ENCODE measurements around the gene BTF3.
"Not testable (repeated sequence)": the region's sequence is repeated elsewhere in the genome, so short reads cannot be mapped to it uniquely, and the experiment has no call there.

Gene BTF3

GRCh38 chr5:73498057-73498992 lies at the start of gene BTF3:
BTF3 (plus strand) TSS chr5:73498442; CDS start chr5:73498668, 226 bp downstream.
- DNase-seq (ENCODE audit: low read depth) = peak; percentile 81

DNA sequence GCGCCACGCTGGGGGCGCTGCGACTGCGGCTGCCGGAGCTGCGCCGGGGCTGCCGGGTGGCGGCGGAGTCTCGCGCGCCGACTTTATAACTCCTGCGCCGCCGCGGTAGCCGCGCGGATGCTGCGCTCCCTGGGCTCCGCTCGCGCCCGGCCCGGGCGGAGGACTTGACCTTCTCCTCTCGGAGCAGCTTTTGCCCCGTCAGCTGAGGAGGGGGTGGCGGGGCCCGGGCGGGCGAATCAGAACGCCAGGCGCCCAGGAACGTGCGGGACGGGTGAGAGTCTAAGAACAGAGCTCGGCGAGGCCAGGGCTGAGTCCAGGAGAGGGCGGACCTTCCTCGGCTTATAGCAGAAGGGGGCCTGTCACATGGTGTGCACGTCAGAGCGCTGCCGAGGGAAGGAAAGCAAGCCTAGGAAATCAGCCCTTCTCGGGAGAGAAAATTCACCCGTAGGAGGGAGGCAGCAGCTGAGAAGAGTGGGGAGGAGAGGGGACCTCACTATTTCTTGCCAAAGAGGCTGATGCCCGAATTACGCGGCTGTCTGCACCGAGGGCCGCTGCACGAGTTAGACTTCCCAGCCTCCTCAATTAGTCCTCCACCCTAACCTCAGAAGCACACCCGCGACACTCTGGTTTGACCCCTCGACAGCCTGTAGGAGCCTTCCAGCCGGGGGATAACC lies 49.6 kb upstream of the BTF3 start, which contains the start of gene FOXD1:
FOXD1 (minus strand) TSS at position 315 of the 674 bp plus-strand sequence. CDS start 415 bp downstream, outside the sequence.
- DNase-seq (ENCODE audit: low read depth) = no peak

DNA sequence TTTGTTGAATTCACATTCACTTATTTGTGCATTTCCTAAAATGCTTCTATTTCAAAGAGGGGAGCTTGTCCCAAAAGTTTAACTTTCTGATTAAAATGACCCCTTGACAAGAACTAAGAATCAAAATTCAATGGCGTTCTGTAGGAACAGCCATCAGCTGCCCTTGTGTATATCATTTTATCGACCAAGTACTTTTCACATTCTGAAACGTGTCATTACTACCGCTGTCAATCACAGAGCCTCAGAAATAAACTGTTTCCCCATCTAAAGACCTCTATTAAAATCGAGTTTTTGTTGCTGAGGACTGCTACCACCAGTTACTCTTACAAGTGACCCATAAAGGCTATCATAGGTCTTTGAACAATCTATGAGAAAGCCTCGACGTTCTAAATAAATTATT lies 48.1 kb upstream of the BTF3 start:
- DNase-seq (ENCODE audit: low read depth) = no peak

- DNase-seq (ENCODE audit: low read depth) = no peak
Measured at GRCh38 chr5:73450672-73451223, 47.5 kb upstream of the BTF3 start.

DNA sequence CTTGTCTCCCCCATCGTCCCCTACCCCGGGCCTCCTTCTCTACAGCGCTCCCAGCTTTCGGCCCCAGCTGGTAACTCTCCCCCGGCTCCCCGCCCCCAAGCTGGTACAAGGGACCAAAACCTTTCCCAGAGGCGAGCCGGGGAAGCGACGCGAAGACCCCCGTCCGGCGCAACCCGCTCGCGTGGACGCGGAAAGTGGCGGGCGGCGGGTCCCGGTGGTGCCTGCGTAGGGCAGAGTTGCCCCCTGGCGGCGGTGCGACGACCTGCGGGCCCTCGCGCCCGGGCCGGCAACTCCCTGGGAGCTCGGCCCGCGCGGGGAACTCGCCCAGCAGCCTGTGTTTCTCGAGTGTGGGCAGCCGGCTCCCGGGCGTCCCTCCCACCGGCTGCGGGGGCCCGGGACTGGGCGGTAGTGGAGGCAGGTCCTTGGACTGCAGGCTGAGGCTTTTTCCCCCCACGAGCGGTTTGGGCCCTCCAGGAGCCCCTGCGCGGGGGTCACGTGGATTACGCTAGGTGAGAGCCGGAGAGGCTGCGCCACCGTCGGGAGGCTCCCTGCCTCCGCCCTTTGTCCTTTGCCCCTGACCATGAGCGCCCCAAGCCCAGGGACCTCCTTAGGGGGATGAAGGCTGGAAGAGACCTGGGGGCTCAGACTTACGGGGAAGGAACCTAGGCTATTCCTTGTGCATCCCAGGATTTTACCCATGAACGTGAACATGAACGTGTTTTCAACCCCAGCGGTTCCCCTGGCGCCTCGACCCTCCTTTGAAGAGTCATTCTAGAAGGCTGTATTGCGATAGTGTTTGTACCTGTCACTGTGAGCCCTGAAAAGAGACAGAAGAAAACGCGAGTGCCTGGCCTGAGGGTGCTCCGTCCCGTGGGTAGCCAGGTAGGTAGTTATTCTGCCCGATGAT lies 46.8 kb upstream of the BTF3 start:
- no peak for DNase-seq (ENCODE audit: low read depth)

GRCh38 chr5:73452215-73452614 lies 46.0 kb upstream of the BTF3 start:
- DNase-seq (ENCODE audit: low read depth) = no peak

DNA sequence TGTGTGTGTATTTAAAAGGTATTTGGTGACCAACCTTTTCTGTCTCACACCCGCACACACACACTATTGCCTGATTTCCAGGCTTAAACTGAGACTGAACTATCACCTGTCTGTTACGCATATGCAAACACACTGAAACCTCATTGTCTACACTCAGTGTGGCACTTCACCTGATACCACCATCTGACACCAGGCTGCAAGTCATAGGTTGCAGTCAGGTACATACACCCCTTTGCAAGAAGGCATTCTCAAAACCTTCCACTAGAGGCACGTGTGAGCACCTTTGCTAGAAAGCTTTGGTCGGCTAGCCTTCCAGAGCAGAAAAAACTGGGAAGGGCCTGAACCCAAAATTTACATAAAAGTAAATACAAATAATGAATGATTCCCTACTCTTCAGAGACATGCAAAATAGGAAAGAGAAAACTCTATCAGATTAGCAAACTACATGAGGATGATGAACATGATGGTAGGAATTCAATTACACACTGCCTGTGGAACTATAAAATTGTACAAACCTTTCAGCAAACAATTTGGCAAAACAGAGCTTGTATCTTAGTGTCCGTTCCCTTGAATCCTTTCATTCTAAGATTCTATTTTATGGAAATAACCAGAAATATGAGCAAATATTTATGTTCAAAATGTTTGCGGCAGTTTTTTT lies 43.7 kb upstream of the BTF3 start:
- DNase-seq (ENCODE audit: low read depth) = no peak

DNA sequence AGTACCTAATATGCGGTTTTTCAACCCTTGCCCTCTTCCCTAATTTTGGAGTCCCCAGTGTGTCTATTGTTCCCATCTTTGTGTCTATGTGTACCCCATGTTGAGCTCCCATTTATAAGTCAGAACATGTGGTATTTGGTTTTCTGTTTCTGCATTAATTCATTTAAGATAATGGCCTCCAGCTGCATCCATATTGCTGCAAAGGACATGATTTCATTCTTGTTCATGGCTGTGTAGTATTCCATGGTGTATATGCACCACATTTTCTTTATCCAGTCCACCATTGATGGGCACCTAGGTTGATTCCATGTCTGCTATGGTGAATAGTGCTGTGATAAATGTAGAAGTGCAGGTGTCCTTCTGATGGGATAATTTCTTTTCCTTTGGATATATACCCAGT lies 41.8 kb upstream of the BTF3 start:
- not testable (repeated sequence) for DNase-seq (ENCODE audit: low read depth)

GRCh38 chr5:73459366-73459765 lies 38.9 kb upstream of the BTF3 start:
- DNase-seq (ENCODE audit: low read depth) = no peak

DNA sequence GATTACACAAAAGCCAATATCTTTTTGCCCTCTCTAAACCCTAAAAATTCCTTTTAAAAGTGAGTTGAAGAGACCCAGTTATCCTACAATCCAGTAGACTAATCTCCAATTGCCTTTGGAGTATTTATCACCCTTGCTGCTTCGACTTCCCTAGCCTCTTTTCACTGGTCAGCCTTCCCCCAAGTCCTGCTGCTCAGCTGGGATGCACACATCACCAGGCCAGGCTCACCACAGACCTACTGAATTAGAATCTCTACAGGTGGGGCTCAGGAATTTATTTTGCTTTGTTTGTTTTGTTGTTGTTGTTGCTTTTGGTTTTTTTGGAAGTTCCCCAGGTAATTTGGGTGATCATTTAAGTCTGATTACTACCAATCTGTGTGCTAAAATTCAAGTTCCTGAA lies 38.1 kb upstream of the BTF3 start:
- DNase-seq (ENCODE audit: low read depth) = no peak

GRCh38 chr5:73464016-73464745 lies 34.1 kb upstream of the BTF3 start:
- no peak for DNase-seq (ENCODE audit: low read depth)

DNA sequence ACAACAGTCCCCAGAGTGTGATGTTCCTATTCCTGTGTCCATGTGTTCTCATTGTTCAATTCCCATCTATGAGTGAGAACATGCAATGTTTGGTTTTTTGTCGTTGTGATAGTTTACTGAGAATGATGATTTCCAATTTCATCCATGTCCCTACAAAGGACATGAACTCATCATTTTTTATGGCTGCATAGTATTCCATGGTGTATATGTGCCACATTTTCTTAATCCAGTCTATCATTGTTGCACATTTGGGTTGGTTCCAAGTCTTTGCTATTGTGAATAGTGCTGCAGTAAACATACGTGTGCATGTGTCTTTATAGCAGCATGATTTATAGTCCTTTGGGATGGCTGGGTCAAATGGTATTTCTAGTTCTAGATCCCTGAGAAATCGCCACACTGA lies 29.6 kb upstream of the BTF3 start:
- not testable (repeated sequence) for DNase-seq (ENCODE audit: low read depth)

DNA sequence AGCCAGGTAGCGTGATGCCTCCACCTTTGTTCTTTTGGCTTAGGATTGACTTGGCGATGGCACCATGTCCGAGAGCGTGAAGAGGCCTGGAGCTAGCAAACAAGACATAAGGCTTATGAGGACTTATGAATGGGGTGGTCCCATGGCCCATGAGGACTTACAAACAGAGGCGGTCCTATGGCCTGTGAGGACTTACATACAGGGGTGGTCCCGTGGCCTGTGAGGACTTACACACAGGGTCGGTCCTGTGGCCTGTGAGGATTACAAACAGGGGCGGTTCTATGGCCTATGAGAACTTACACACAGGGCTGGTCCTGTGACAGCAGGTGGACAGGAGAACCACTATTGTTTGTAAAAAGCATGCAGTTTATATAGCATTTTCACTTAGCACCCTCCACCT lies 28.4 kb upstream of the BTF3 start:
- DNase-seq (ENCODE audit: low read depth) = no peak

DNA sequence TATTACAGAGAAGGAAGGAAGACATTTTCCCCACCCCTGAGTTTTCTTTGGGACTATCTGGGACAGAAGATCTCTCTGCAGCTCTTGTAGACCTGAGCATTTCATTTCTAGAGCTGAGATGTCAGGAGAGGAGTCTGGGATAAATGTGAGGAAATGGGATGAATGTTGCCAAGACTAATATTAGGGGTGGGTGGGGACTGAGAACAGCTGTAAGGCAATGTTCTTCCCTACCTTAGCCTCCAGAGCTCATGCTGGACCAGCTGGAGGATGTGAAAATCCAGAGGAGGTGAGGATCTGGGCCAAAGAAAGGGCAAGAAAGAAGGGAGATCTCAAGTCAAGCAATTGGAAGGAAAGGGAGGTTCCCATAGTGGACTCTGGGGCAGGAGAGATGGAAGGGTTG lies 26.6 kb upstream of the BTF3 start:
- no peak for DNase-seq (ENCODE audit: low read depth)

GRCh38 chr5:73472116-73472515 lies 26.1 kb upstream of the BTF3 start:
- no peak for DNase-seq (ENCODE audit: low read depth)

- no peak for DNase-seq (ENCODE audit: low read depth)
Measured at GRCh38 chr5:73480500-73480899, 17.7 kb upstream of the BTF3 start.

DNA sequence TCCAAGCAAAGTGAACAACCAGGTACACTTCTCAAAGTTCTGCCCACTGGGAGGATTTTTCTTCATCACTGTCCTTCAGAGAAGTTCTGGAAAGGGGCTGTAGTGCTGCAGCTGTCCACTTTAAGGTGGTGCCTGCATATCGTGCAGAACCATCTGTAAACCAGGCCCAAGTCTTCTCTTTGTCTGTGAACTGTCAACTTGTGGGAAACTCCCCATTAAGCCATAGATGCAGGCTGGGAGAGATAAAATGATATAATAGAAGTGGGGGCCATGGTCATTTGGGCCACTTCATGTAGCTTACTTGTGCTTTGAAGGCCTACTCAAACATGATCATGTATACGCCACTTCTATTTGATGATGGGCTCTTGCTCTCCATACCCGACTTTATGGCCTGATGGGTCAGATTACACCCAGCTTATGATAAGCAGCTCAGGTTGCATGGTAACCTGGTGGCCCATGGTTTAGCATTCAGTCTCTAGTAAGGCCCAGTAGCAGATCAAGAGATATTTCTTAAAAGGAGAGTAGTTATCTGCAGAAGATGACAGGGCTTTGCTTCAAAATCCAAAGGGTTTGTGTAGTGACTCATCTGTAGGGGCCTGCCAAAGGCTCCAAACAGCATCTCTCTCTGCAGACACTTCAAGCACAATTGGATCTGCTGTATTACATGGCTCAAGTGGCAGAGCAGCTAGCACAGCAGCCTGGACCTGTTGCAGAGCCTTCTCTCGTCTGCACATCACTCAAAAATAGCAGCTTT lies 15.7 kb upstream of the BTF3 start:
- no peak for DNase-seq (ENCODE audit: low read depth)

DNA sequence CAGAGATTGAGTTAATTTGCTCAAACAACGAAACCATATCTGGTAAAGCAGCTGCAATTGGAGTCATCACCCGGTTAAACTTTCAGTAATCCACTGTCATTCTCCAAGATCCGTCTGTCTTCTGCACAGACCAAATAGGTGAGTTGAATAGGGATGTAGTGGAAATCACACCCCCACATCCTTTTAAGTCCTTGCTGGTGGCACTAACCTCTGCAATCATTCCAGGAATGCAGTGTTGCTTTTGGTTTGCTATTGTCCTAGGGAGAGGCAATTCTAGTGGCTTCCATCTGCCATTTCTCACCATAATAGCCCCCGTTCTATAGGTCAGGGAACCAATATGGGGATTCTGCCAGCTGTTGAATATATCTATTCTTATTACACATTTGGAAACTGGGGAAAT lies 14.6 kb upstream of the BTF3 start:
- DNase-seq (ENCODE audit: low read depth) = no peak

DNA sequence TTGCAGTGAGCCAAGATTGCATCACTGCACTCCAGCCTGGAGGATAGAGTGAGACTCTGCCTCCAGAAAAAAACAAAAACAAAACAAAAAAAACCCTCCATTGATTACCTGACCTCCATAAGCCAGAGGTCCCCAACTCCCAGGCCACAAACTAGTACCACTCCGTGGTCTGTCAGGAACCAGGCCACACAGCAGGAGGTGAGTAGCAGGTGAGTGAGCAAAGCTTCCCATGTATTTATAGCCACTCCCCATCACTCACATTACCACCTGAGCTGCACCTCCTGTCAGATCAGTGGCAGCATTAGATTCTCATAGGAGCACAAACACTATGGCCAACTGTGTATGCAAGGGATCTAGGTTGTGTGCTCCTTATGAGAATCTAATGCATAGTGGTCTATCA lies 13.7 kb upstream of the BTF3 start:
- no peak for DNase-seq (ENCODE audit: low read depth)

- no peak for DNase-seq (ENCODE audit: low read depth)
Measured at GRCh38 chr5:73485715-73486114, 12.5 kb upstream of the BTF3 start.
